GM18505 (cell line): ENCODE results near the gene FAM114A2.

Source experiments
- ATAC-seq: cut with Tn5 transposase; IDR thresholded peaks from one replicate; pipeline ENCODE4 v1.9.1; 2021; ENCODE audit not compliant: unreplicated experiment
- POLR2A ChIP-seq: IDR thresholded peaks from 4 replicates; pipeline ENCODE4 v1.6.1; 2011; ENCODE audit warnings: borderline replicate concordance; ENCODE audit not compliant: insufficient read depth, insufficient read length; ENCODE audit errors: extremely low read depth

FAM114A2 gene

GRCh38 chr5:153981905-153982605, 56.7 kb downstream of the FAM114A2 start:
- TF ChIP-seq POLR2A: no peak
- ATAC-seq: no peak

- no peak for TF ChIP-seq POLR2A
Observed at GRCh38 chr5:153979028-153979783, 59.5 kb downstream of the FAM114A2 start.

GRCh38 chr5:153974813-153975163, 63.9 kb downstream of the FAM114A2 start:
- ATAC-seq: peak; percentile 15
- no peak for TF ChIP-seq POLR2A

More at GRCh38 chr5:153979028-153979783, 59.5 kb downstream of the FAM114A2 start:
- no peak for ATAC-seq

GRCh38 chr5:153974131-153974812, 64.4 kb downstream of the FAM114A2 start:
- TF ChIP-seq POLR2A: no peak
- ATAC-seq: peak; percentile 63

- no peak for TF ChIP-seq POLR2A
- ATAC-seq: no peak
Observed at GRCh38 chr5:153972240-153972639, 66.5 kb downstream of the FAM114A2 start.

GRCh38 chr5:153970496-153970895, 68.2 kb downstream of the FAM114A2 start:
- TF ChIP-seq POLR2A: no peak
- no peak for ATAC-seq

- no peak for ATAC-seq
- TF ChIP-seq POLR2A: no peak
Observed at GRCh38 chr5:153969563-153969895, 69.2 kb downstream of the FAM114A2 start.

- ATAC-seq: no peak
- no peak for TF ChIP-seq POLR2A
Observed at GRCh38 chr5:153968761-153969562, 69.7 kb downstream of the FAM114A2 start.

- peak; percentile 76 for ATAC-seq
- TF ChIP-seq POLR2A: no peak
Observed at GRCh38 chr5:153964880-153965645, 73.6 kb downstream of the FAM114A2 start.

- no peak for TF ChIP-seq POLR2A
- no peak for ATAC-seq
Observed at GRCh38 chr5:153964191-153964879, 74.4 kb downstream of the FAM114A2 start.

- no peak for ATAC-seq
- no peak for TF ChIP-seq POLR2A
Observed at GRCh38 chr5:153960269-153961215, 78.2 kb downstream of the FAM114A2 start.
